ENCODE measurements around the gene C5orf46.
"Not testable (repeated sequence)": the region's sequence is repeated elsewhere in the genome, so short reads cannot be mapped to it uniquely, and the experiment has no call there.

C5orf46 gene

DNA sequence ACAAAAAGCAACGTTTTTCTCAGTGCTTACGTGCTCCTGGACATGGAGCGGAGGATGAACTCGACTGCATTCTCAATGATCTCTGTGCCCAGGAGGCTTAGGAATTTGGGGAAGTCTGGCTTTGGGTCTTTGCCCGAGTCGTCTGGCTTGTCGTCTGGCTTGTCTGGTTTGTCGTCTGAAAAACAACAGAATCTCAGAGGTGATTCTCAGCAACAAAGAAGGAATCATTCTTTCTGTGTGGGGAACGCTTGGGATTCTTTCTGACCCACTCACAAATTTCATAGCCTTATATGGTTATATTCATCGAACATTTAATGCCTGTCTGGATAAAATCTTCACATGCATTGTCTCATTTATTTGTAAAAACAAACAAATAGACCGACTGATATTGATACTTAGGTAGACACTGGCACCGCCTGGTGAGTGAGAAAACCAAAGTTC is 4.7 kb downstream of the C5orf46 start:
- no peak for DNase-seq (ENCODE audit: low read depth)
- H3K4me3 ChIP-seq (ENCODE audit: low read depth, low read length): no peak overlapping the region

DNA sequence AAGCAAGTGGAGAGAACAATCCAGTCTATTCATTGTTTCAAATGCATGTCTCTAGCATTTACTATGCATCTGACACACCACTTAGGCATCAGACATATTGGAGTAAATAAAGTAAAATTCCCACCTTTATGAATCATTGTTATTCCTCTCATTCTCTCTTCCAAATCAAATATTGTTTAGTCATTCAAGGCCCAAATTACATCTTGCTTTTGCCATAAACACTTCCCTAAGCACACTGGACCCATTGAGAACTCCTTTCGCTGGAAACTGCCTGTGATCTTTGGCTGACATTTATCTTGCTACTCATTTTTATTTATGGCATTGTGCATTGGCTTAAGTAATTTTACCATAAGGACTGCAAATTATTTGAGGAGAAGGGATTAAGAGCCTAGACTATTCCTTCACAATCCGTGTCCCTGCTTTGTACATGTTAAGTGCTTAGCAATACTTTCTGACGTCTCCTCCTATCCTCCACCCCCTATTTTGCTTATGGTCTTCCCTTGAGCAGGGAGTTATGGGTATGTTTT is 7.4 kb downstream of the C5orf46 start:
- DNase-seq (ENCODE audit: low read depth): no peak

DNA sequence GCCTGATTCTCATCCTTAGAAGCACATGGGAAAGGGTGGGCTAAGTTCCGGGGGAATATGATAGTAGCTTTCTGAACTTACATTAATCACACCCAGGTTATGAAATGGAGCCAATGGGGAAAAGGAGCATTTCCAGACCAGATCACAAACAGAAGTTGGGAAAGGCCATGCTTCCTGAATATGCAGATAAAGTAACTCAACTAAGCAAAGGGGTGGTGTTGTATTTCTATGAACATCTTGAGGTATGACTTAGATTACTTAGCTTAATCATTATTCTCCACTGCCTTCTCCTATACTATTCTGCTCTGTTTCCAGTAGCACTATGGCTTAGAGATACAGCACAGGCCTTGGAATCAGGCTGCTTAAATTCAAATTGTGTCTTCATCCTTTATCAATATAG is 10.5 kb downstream of the C5orf46 start:
- no peak for DNase-seq (ENCODE audit: low read depth)
- H3K4me3 ChIP-seq (ENCODE audit: low read depth, low read length): no peak overlapping the region

More for the DNA sequence above, 7.4 kb downstream of the C5orf46 start:
- H3K4me3 ChIP-seq (ENCODE audit: low read depth, low read length): no peak overlapping the region

DNA sequence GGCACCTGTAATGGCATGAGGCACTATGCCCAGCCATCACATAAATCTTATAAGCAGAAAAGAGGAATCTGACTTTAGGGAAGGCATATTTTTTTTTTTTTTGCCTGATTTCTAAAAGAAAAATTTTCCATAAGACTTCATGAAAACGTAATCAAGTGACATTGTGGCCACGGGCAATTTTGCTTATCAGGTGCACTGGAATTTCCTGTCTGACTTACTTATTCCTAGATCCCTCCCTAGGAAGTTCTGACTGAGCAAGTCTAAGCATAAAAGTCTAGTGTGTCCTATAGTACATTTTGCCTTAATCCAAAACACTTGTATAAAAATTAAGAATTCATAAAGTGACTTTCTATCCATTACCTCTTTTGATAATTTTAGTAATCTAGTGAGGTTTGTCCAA is 12.5 kb downstream of the C5orf46 start:
- no peak overlapping the region for H3K4me3 ChIP-seq (ENCODE audit: low read depth, low read length)
- no peak for DNase-seq (ENCODE audit: low read depth)

DNA sequence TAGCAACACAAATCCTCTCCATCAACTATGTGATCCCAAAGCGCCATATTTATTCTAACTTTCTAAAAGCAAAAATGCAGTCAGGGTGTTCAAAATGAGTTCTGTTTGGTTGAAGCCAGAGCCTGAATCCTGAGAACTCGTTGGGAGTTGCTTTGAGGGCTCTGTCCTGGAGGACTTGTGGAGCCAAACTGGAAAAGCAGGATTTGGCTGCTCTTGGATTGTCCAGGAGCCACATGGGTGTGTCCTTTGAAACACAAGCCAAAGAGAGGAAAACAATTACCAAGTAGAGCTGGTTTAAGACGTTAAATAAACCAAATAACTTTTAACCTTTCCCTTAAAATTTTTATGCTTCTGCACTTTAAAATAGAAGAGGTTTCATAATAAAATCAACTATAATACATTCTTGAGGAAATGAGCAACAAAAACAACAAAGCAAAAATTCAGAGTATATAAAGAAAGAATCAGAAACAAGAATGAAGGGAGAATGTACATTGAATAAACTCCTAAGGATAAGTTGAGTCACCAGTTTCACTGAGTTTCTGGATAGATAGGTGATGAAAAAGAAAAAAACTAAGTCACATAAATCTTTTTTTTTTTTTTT is 13.5 kb downstream of the C5orf46 start:
- no peak overlapping the region for H3K4me3 ChIP-seq (ENCODE audit: low read depth, low read length)
- no peak for DNase-seq (ENCODE audit: low read depth)

DNA sequence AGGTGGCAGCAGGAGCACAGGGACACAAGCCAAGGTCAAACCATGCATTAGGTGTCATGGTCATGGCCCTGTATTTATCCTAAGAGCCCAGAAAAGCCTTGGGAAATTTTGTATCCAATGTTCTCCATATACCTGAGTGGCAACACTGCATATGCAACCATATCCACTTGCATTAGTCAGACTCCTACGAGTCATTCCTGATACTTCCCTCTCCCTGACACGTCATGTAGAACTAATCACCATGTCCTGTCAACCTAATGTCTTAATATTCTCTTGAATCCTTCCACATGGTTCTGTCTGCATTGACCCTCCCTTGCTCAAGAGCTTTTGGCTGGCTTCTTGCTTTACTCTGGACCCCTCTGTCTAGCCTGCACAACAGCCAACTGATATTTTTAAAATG is 18.4 kb downstream of the C5orf46 start:
- no peak overlapping the region for H3K4me3 ChIP-seq (ENCODE audit: low read depth, low read length)
- DNase-seq (ENCODE audit: low read depth): no peak

DNA sequence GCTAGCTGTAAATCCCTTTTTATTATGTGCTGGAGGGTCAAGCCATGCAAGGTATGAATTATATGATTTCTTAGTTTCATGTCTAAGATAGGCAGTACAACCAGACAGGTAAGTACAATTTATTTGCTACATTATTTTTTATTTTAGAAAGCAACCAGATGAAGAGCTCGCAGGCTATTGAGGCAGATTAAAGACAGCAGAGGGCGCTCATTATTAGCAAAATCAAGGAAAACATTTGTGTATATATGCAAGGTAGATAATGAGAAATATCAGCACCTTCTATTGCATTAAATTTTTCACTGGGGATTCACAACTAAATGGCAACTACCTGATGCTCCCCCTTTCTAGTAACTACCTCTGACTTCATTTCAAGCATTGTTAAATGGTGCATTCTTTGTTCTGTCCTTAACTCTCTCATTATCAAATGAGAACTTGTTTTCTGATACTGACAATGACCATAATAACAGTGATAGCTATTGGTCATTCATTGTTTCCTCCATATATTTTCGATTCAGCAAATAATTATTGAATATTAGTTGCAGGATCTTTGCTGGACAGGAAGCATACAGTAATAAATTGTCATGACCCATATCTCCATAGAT is 19.2 kb downstream of the C5orf46 start:
- DNase-seq (ENCODE audit: low read depth): no peak
- H3K4me3 ChIP-seq (ENCODE audit: low read depth, low read length): no peak overlapping the region

DNA sequence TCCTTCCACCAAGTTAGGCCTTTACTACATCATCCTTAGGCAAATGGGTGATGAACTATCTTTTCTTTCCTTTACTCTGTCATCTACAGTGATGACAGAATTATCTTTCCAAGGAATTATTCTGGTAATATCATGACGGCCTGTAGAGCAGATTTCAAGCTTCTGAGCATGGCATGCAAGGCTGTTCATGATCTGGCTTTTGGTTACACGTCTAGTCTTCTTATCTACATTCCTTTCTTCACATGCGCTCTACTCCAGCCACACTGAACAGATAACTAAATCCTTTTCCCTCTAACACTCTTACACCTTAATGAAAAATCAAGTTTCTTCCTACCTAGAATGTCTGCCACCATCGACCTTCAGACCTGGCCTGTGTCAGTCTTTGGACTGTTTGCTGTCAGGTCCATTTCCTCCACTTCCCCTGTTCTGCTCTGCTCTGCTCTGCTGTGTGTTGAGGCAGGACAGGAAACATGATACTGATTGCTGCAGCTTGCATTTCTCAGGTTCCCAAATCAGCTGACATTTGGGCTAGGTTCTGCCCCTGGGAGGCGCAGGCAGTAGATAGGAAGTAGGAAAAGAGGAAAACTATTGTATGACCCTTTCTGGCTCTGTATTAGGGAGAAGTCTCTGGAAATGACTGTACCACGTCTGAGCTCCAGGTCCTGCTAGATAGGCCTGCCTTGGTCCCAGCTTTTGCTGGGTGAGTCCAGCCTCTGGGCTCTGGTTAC is 23.6 kb downstream of the C5orf46 start:
- H3K4me3 ChIP-seq (ENCODE audit: low read depth, low read length): no peak overlapping the region

DNA sequence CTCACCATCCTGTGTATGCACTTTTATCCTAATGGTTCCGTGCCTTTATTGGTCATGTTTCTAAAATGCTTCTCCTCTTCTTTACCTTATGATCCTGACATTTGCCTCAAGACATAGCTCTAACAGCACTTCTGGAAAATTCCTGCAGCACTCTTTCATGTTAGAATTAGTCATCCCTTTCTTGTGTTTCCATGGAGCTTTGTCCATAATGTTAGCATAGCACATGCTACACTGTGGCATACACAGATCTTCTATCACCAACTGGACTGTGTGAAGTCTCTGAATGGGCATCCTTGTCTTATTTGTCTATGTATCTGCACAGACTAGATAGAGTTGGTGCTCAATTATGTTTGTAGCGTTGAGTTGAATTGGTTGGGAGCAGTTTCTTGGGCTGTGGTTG is 25.9 kb downstream of the C5orf46 start:
- H3K4me3 ChIP-seq (ENCODE audit: low read depth, low read length): no peak overlapping the region
- DNase-seq (ENCODE audit: low read depth): no peak

More for the DNA sequence above, 23.6 kb downstream of the C5orf46 start:
- DNase-seq (ENCODE audit: low read depth): no peak

DNA sequence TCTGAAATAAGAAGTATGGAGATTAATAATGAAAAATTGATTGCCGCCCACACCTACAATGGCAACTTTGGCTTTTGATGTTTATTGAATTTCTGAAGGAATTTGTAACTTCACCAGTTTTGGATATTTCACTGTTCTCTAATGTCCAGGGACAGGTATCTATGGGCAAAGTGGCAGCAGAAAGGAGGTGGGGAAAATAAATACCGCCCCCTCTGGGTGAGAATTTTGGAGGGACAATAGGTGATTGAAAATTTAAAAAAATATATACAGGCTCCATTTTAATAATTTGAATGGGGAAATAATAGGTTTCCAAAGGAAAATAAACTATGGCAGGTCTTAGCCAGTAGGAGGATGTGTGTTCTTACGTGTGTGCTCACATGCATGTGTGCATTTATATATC is 26.6 kb downstream of the C5orf46 start:
- no peak for DNase-seq (ENCODE audit: low read depth)
- H3K4me3 ChIP-seq (ENCODE audit: low read depth, low read length): no peak overlapping the region

DNA sequence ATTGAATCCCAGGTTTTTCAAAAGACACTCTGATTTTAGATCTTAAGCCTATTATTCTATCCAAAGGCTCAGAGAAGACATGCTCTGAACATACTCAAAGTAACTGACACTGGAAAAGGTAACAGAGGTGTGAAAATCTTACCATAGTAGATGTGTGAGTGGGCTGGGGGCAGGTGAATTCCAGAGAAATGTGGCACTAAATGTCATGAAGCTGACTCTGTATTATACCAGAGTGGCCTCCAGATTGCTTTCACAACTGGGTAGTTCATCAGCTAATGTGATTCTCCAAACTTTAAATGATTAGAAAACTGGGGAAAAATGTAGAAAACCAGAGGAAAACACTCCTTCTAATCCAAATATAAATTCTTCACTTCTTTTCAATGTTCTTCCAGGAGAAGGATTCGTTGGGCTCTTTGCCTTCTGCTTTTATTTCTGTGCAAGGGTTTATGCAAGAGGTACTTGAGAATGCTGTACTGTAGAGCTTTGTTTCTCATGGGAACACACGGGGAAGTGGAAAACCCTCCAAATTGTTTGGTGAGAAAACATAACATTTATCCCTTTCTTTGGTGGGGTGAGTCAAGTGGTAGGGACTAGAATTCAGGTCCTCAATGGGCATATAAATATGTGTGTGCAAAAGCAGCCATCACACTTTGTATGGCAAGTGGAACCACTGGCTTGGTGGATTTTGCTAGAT is 28.1 kb downstream of the C5orf46 start, which contains the start of gene SCGB3A2:
Gene SCGB3A2, plus strand, starts transcription at position 646 of the 694 bp plus-strand sequence. CDS start 93 bp downstream, outside the sequence.
- H3K4me3 ChIP-seq (ENCODE audit: low read depth, low read length): no peak within 1 kb of the TSS
- DNase-seq (ENCODE audit: low read depth): no peak

DNA sequence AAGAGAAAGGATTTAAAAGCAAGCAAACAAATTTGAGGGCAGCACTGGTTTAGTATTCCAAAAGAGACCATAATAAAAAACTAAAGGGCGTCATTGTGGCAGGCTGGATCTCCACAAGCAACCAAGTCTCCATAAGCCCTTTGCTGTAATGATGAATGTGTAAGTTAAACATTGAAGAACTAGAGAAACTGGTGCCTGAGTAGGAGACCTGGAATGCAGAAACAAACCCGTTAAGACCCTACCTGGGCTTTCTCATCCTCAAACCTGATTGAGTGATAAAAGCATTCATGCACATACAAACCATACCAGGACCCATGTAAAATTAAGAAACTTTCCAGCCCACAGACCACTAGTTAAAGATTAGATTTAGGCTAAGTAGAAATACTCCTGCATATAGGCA is 29.7 kb downstream of the C5orf46 start:
- H3K4me3 ChIP-seq (ENCODE audit: low read depth, low read length): no peak overlapping the region
- no peak for DNase-seq (ENCODE audit: low read depth)

DNA sequence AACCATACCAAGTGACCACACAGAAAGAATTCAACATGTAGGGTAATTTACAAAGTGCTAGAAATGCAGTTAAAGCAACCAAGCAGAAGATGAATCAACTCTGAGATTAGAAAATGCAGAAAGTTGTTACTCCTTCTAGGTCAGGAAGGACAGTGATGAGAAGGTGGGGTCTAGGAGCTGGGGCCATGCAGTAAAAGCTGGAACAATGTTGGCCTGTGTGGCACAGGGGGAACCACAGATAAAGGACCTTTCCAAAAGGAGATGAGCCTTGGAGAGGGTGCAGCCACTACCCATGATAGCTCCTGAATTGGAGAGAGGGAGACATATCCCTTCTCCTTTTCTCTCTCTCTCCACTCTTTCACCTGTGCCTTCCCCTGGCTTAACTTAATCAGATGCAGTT is 30.2 kb downstream of the C5orf46 start:
- H3K4me3 ChIP-seq (ENCODE audit: low read depth, low read length): no peak overlapping the region
- DNase-seq (ENCODE audit: low read depth): no peak

DNA sequence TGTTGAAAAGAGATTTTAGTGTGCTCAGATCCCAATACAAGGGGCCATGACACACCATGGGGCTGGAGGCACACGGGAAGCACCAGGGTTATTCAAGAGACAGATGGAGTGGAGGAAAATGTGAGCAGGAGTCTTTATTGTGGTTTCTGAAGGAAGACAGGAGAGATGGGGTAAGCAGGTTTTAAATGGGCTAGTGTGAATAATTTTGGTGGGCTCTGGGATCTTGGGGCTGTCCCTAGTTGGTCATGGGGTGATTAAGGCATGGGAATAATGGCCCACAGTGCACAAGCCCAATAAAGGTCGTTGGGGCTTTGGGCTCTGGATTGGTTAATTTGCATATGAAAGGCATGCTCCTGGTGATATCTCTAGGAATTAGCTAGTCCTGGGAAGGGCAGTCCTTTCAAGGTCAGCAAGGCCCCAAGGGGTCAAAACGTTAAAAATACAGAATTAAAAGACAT is 31.4 kb downstream of the C5orf46 start:
- DNase-seq (ENCODE audit: low read depth): no peak
- no peak overlapping the region for H3K4me3 ChIP-seq (ENCODE audit: low read depth, low read length)

DNA sequence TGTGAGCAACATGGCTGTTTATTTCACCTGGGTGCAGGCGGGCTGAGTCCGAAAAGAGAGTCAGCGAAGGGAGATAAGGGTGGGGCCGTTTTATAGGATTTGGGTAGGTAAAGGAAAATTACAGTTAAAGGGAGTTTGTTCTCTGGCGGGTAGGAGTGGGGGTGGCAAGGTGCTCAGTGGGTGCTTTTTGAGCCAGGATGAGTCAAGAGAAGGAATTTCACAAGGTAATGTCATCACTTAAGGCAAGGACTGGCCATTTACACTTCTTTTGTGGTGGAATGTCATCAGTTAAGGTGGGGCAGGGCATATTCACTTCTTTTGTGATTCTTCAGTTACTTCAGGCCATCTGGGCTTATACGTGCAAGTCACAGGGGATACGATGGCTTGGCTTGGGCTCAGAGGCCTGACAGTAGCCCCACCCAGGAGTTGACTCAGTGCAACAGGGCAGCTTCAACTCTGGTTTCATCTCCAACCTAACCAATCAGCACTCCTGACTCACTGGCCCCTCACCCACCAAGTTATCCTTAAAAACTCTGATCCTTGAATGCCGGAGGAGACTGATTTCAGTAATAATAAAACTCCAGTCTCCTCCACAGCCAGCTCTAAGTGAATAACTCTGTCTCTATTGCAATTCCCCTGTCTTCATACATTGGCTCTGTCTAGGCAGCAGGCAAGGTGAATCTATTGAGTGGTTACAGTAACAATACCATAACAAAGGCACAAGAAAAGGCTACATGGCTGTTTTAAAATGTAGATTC is 32.0 kb downstream of the C5orf46 start:
- H3K4me3 ChIP-seq (ENCODE audit: low read depth, low read length); DNase-seq (ENCODE audit: low read depth): not testable (repeated sequence)

DNA sequence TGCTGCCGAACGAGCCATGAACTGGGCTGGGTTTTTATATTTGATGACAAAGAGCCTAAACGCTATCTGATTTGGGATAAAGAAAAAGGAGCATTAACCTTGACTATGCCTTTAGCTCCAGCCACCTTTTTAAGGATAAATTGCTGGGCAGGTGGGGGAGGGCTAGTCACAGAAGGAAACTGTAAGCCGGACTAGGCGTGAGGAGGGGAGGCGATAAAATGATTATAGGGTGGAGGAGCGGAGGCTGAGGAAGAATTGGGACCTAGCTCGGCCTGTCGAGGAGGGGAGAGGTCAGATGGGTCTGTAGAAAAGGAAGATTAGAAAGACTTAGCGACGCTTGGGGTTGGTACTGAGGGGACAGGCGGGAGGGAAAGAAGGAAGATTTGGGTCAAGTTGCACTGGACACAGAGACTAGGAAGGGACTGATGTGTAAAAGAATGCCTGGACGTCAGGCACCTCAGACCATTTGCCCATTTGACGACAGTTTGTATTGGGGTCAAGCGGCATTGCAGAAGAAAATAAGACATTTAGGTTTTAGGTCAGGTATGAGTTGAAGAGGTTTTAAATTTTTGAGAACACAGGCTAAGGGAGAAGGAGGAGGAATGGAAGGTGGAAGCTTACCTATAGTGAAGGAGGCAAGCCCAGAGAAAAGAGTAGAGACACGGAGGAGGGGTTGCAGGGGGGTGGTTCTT is 33.4 kb downstream of the C5orf46 start:
- DNase-seq (ENCODE audit: low read depth); H3K4me3 ChIP-seq (ENCODE audit: low read depth, low read length): not testable (repeated sequence)

DNA sequence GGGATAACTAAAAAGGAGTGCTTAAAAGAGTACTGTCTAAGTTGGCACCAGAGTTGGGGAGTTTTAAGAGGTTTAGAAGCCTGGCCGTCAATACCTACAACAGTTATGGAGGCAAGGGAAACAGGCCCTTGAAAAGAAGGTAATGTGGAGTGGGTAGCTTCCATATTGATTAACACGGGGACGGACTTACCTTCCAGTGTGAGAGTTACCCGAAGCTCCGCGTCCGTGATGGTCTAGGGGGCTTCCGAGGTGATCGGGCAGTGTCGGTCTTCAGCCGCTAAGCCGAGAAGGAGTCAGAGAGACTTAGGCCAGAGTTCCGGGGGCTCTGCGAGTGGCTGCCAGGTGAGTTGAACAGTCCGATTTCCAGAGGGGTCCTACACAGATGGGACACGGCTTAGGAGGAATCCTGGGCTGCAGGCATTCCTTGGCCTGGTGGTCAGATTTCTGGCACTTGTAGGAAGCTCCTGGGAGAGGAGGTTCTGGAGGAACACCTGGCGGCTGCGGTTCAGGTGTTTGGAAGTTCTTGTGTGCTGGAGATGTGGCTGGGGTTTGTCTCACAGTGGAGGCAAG is 34.3 kb downstream of the C5orf46 start:
- DNase-seq (ENCODE audit: low read depth); H3K4me3 ChIP-seq (ENCODE audit: low read depth, low read length): not testable (repeated sequence)

DNA sequence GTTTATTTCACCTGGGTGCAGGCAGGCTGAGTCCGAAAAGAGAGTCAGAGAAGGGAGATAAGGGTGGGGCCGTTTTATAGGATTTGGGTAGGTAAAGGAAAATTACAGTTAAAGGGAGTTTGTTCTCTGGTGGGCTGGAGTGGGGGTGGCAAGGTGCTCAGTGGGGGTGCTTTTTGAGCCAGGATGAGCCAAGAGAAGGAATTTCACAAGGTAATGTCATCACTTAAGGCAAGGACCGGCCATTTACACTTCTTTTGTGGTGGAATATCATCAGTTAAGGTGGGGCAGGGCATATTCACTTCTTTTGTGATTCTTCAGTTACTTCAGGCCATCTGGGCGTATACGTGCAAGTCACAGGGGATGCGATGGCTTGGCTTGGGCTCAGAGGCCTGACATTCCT is 36.4 kb downstream of the C5orf46 start:
- not testable (repeated sequence) for DNase-seq (ENCODE audit: low read depth); H3K4me3 ChIP-seq (ENCODE audit: low read depth, low read length)

Measured in skeletal muscle cell (primary cell).